DOHH2 (cell line): Measurements from ENCODE around the gene PEPD.

Source experiments
- H3F3A ChIP-seq: fragments of 200-600 bp; sonication (generic), shearing (Covaris generic); 2 replicates; pipeline ENCODE4 v1.6.0; 2016; ENCODE audit warnings: antibody characterized with exemption, mild to moderate bottlenecking; ENCODE audit not compliant: control insufficient read depth, insufficient read depth
- H3K27ac ChIP-seq: fragments of 200-600 bp; sonication (generic); 2 replicates; pipeline ENCODE4 v1.5.1; 2014; ENCODE audit warnings: low read depth, mild to moderate bottlenecking, low read length, moderate library complexity
- H3K27me3 ChIP-seq: fragments of 200-600 bp; sonication (generic); 2 replicates; pipeline ENCODE4 v1.6.1; 2014; ENCODE audit warnings: mild to moderate bottlenecking, low read length, mixed read lengths; ENCODE audit not compliant: control insufficient read depth
- H3K36me3 ChIP-seq: fragments of 200-600 bp; sonication (generic); 2 replicates; pipeline ENCODE4 v1.6.1; 2014; ENCODE audit warnings: mild to moderate bottlenecking, low read length, moderate library complexity, mixed read lengths; ENCODE audit not compliant: control insufficient read depth
- H3K4me1 ChIP-seq: fragments of 200-600 bp; sonication (generic); 2 replicates; pipeline ENCODE4 v1.6.1; 2014; ENCODE audit warnings: mild to moderate bottlenecking, low read length, mixed read lengths; ENCODE audit not compliant: control insufficient read depth
- H3K4me2 ChIP-seq: fragments of 200-600 bp; sonication (generic); 2 replicates; pipeline ENCODE4 v1.6.0; 2014; ENCODE audit warnings: mild to moderate bottlenecking, low read length, moderate library complexity
- H3K4me3 ChIP-seq: fragments of 200-600 bp; sonication (generic); 2 replicates; pipeline ENCODE4 v1.5.1; 2014; ENCODE audit warnings: mild to moderate bottlenecking, low read length, mixed read lengths
- H3K79me2 ChIP-seq: fragments of 200-600 bp; sonication (generic); 2 replicates; pipeline ENCODE4 v1.6.1; 2014; ENCODE audit warnings: mild to moderate bottlenecking, low read length, mixed read lengths; ENCODE audit not compliant: control insufficient read depth
- H3K9me2 ChIP-seq: fragments of 200-600 bp; sonication (generic); replicated peaks from 2 replicates; pipeline ENCODE4 v1.6.1; 2014; ENCODE audit warnings: mild to moderate bottlenecking, low read length, mixed read lengths; ENCODE audit not compliant: control insufficient read depth
- H3K9me3 ChIP-seq: fragments of 200-600 bp; sonication (generic); 2 replicates; pipeline ENCODE4 v1.6.1; 2014; ENCODE audit warnings: antibody characterized with exemption, low read length, mixed read lengths; ENCODE audit not compliant: control insufficient read depth, insufficient read depth
- H4K20me1 ChIP-seq: fragments of 200-600 bp; sonication (generic); 2 replicates; pipeline ENCODE4 v1.6.0; 2014; ENCODE audit warnings: low read depth, mild to moderate bottlenecking, antibody characterized with exemption, low read length, moderate library complexity; ENCODE audit not compliant: control insufficient read depth, insufficient read depth
- CTCF ChIP-seq: fragments of 200-600 bp; sonication (generic); IDR thresholded peaks from one replicate; pipeline ENCODE4 v1.5.1; 2014; ENCODE audit warnings: antibody characterized with exemption, mild to moderate bottlenecking, low read depth, low read length; ENCODE audit not compliant: poor library complexity, severe bottlenecking
- EZH2phosphoT487 ChIP-seq: fragments of 200-600 bp; sonication (generic); IDR thresholded peaks from 2 replicates; pipeline ENCODE4 v1.6.1; 2017; ENCODE audit warnings: borderline replicate concordance, mild to moderate bottlenecking, antibody characterized with exemption, low read length, moderate library complexity, mixed read lengths

Gene PEPD

GRCh38 chr19:33472691-33473652 is 48.6 kb downstream of the PEPD start:
- H3K79me2 ChIP-seq = no peaks in the 10 kb centered on the region
- no peaks in the 10 kb centered on the region for H3K36me3 ChIP-seq
- H3K4me2 ChIP-seq = no peak overlapping the region
- no peaks in the 10 kb centered on the region for H3F3A ChIP-seq
- no peak for TF ChIP-seq EZH2phosphoT487
- H3K9me2 ChIP-seq = no peaks in the 10 kb centered on the region
- H3K27me3 ChIP-seq = no peaks in the 10 kb centered on the region
- H3K9me3 ChIP-seq = no peaks in the 10 kb centered on the region
- H3K4me1 ChIP-seq = no peaks in the 10 kb centered on the region
- no peak overlapping the region for H3K4me3 ChIP-seq
- no peaks in the 10 kb centered on the region for H4K20me1 ChIP-seq
- H3K27ac ChIP-seq = no peak overlapping the region

GRCh38 chr19:33472226-33472625 is 49.4 kb downstream of the PEPD start:
- Histone ChIP-seq H3K4me1 (no peaks in the 10 kb centered on the region), H3F3A (no peaks in the 10 kb centered on the region), H4K20me1 (no peaks in the 10 kb centered on the region), H3K4me2 (no peak overlapping the region), H3K36me3 (no peaks in the 10 kb centered on the region), H3K9me3 (no peaks in the 10 kb centered on the region), H3K27ac (no peak overlapping the region), H3K4me3 (no peak overlapping the region), H3K9me2 (no peaks in the 10 kb centered on the region), H3K79me2 (no peaks in the 10 kb centered on the region), H3K27me3 (no peaks in the 10 kb centered on the region)
- no peak for TF ChIP-seq CTCF
- no peak for TF ChIP-seq EZH2phosphoT487

GRCh38 chr19:33471111-33471996 is 50.2 kb downstream of the PEPD start:
- H3K9me2 ChIP-seq = no peaks in the 10 kb centered on the region
- no peaks in the 10 kb centered on the region for H3K36me3 ChIP-seq
- TF ChIP-seq CTCF = no peak
- TF ChIP-seq EZH2phosphoT487 = no peak
- H3K4me2 ChIP-seq = no peak overlapping the region
- H3K4me3 ChIP-seq = no peak overlapping the region
- no peaks in the 10 kb centered on the region for H3K79me2 ChIP-seq
- H4K20me1 ChIP-seq = no peaks in the 10 kb centered on the region
- no peaks in the 10 kb centered on the region for H3K4me1 ChIP-seq
- no peaks in the 10 kb centered on the region for H3F3A ChIP-seq
- H3K27ac ChIP-seq = no peak overlapping the region
- H3K27me3 ChIP-seq = no peaks in the 10 kb centered on the region
- no peaks in the 10 kb centered on the region for H3K9me3 ChIP-seq
